DMS114 treated with DMSO at 0.1 percent for 48 hours (cell line): ENCODE measurements around the gene PRKD2.

ENCODE experiments used
- DNase-seq: peaks from one replicate; lab custom pipeline; 2025; ENCODE audit not compliant: unreplicated experiment; lab: John Stamatoyannopoulos, UW

The PRKD2 gene

DNA sequence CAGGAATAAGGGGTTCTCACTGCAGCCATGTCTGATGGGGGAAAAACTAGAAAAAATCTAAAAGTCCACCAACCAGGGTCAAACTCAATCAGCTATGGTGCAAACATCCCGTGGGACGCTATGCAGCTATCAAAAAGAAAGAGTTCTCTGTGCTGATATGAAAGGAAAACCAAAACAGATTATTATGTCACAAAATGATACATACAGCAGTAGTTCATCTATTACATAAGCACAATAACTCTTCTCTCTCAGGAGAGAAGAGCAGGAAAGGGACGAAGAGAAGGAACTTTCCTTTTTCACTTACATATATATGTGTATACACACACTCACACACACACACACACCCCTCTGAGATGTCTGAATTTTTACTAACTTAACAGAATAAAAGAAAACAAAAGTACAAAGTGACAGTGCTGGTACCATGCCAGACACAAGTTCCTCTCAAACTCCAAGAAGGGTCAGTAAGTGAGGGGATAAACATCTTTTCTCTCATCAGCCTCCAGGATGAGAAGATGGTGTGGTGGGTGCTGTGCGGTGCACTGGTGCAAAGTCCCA lies 26.1 kb upstream of the PRKD2 start:
- DNase-seq: no peak

DNA sequence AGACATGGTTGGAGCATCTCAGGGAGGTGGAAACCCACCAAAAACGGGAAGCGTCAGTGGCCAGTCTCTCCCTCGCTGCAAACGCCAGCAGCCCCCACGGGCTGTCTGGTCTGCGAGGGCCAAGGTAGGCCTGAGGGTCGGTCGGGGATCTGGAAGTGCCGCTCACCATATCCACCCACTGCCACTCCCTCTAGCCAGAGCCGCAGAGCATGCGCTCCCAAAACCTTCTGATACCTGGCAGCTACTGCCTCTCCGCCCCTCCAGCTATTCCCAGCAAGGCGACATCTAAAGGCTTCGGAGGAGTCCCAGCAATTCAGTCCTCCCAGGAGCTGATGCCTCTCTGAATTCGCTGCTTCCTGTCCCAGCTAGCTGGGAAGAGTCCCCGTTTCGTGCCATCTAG lies 24.5 kb upstream of the PRKD2 start:
- no peak for DNase-seq

DNA sequence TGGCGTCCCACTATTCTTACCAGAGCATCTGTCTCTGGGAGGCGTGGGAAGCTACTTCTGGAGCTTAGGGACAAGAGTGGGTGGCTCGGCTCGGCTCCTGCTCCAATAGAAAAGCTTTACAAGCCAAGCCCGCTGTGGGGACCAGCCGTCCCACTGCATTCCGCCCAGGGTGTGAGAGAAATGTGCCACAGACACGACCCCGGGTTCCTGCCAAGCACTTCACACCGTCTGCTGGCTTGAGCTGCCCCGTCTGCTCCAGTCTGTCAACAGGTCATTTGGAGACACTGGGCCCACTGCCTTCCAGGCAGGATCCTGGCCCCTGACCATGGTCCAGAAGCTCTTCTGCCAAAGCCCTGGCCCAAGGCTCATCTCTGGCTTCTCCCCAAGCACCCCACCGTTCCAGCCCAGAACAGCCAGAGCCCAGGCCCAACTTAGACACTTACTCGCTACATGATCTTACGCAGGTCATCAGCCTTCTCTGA lies 22.4 kb upstream of the PRKD2 start:
- no peak for DNase-seq

DNA sequence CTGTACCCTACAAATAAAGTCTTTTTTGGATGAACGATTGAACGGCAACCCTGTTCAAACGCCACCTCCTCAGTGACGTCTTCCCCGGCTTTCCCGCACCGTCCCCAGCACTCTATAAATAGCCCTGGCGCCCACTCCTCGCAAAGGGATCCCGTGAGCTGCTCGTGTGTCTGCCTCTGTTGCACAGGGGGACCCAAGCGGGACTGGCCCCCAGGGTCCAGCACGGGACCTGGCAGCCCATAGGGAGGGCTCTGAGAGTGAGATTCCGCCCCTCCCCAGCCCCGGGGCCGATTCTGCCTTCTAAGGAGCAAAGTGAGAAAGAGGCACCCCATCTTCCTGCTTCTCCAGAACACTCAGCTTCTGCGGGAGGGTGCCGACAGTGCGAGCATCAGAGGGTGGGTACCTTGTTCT lies 20.9 kb upstream of the PRKD2 start:
- DNase-seq: no peak

DNA sequence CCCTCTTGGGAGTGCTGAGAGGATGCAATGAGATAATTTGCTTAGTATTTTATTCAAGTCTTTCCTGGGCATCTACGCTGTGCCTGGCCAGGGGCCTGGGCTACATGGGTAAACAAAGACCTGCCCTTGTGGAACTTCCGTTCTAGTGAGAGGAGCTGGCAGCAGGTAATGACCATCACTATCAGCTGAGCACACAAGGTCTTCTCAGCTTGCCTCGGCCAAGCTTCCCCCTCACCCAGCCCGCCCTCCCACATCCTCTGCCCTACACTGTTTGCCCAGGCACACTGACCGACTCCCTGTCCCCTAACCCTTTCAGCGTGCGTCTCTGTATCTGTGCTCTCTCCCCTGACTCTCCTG lies 20.4 kb upstream of the PRKD2 start:
- no peak for DNase-seq

DNA sequence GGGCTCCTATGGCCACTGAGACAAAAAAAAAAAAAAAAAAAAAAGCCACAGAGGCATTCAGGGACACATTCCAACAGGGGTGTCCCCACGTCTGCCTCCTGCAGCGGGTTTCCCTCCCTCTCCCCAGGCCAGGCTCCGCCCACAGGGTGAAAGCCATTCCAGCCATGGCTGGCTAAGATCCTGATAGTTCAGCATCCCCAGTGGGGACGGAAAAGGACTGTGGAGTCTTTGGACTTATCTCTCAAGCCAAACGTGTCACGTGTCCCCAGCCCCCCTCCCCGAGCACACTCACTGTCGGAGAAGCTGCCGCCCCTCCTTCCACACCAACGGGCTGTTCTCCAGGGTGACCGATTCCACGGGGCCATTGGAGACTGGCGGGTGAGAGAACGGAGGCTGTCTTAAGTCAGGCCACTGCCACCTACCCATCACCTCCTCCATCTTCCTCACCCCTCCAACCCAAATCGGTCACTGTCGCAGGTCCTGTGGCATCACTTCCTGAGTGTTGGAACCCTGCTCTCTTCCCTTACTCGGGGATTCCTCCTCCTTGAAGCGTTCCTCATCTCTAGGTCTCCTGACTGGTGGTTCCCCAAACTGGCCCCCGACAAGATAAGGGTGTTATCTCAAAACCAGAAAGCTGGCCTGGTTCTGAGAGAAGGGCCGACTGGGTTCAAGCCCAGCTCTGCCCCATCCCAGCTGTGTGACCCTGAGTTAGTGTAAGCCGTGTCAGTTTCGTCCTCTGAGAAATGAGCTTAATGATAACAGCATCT lies 19.8 kb upstream of the PRKD2 start:
- no peak for DNase-seq

DNA sequence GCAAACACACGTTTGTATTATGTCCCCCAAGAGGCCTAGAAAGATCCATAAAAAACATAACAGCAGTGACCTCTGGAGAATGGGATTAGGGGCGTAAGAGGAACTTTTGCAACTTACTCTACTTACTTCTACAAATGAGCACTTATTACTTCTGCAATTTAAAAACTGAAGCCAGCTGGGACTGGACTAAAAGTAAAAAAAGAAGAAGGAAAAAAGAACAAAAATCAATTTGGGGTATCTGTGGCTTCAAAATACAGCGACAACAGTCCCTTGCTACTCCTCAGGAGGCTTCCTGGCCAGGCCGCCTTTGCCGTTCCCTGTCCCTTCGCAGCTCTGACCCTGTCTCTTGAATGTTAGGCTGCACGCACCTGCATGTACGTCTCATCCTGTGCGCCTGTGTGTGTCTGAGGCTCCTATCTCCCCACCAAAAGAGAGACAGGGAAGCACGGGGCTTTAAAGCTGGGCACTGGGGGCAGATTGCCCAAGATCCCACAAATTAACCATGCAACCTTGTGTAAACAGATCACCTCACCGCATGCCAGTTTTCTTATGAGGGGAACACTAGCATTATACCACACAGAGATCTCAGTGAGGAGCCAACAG lies 16.9 kb upstream of the PRKD2 start:
- no peak for DNase-seq

DNA sequence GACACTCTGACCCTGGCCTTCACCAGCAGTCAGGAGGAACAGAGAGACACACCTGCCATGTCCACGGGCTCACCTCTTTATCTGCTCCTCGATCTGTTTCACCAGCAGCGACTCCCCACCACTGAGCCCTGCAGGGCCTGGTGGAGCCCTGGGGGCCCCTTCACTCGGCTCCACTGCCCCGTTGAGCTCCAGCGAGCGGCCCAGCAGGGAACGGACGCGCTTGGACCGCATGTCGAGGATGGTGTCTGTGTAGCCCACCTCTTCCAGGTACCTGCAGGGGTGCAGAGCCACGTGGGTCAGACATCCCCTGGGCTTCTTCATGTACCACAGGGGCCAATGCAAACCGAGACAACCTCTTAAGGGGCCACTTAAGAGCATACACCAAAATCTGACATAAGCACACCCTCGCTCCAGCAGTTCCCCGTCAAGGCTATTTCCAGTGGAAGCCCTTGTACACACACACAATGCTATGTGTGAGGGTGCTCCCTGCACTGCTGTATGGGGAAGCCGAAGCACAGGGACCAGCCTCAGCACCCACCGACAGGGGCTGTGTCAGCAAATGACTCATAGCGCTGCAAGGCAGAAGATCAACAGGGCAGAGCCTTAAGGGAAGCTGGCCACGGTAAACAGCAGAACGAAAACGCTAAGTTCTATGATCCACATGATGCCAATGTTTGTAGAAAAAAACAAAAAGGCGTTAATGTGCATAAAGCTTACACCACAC lies 16.2 kb upstream of the PRKD2 start:
- DNase-seq: no peak

DNA sequence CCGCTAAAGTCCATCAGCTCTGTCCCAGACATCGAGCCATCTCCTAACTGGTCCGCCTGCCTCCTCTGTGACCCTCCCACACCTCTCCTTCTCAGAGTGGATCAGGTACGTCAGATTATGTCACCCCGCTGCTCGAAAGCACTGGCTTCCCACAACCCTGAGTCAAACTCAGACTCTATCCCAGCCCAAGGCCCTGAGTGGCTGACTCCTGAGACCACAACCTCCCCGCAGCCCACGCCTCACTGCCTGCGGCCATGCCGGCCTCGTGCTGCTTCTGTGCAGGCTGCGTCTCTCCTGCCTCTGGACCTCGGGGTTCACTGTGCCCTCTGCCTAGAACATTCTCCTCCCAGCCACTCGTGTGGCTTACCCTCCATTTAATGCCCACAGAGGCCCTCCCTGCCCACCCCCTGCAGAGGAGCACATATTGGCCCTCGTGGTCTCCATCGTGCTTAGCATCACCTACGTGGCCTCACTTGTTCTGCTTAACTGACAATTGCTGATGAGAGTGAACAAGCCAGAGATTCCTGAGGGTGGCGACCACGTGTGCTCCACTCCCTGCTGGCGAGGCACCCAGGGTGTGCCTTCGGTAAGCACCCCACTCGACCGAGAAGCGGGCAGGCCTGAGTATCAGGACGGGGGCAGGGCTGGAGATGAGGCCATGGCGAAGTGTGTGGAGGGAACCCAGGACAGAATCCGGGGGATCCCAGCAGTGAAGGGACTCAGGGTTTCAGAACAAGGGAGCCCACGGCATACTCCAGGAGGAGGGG lies 15.4 kb upstream of the PRKD2 start:
- no peak for DNase-seq

DNA sequence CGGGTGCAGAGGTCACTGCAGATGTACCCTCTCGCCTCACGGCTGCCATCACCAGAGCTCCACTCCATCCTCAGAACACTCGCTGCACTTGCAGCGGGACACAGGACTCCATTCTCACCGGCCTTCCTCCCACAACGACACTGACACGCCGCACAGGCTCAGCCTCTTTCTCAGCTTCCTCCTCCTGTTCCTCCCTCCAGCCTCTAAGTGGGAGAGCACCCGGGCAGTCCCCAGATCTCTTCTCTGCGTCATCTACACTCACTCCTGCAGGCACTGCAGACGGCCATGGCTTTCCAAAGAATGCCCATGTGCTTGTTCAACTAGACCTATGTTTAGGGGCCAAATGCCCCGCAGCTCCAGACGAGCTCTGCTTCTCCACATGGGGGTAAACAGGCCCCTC lies 14.7 kb upstream of the PRKD2 start:
- DNase-seq: no peak

DNA sequence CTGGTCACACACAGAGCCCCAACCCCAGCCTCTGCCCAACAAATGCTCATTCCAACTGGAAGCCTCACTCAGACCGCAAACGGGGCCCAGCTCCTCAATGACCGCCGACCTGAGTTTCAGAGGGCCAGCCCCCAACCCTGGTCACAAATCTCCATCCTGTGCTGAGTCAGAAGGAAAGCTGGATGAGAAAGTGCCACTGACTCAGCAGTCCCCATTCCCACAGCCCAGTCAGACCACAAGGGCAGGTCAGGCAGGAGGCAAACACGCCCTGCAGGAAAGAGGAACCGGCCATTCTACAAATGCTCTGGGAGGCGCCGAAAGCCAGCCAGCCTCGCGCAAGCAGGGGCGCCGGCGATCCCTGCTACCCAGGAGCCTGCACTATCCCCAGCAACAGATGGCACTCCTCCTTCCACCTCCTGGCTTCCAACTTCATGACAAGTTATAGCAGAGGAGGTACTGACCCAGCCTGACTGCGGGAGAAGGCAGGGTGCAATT lies 14.1 kb upstream of the PRKD2 start:
- DNase-seq: no peak

DNA sequence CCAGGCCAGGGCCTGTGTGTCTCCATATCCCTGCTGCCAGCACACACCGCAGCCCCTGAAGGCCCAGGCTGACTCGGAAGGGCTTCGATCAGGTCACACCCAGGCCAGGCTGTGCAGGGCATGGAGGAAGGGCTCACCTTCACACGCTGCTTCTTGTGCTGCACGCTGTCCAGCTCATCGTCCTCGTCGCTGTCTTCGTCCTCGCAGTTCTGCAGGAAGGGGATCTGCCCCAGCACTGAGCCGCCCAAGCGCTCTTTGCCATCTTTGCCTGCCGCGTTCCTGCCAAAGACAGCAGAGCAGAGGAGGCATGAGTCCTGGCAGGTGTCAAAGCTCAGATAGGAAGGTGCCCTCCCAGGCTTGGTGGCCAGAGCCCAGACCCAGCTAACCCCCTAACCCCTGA lies 13.7 kb upstream of the PRKD2 start:
- no peak for DNase-seq

DNA sequence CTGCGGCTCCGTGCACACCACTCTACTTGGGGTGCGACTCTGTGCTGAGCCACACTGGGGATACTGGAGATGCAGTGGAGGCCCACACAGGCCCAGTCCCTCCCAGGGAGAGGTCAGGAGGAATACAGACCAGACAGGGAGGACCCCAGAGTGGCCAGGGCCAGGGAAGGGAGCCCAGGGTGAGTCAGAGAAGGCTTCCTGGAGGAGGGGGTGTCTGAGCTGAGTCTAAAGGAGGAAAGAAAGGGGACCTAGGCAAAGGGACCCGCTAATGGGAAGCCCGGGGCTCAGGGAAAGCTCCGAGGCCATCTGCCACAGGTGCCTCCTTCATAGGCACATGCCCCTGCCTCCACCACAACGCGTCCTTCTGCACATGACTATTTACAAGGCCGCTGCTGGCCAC lies 13.3 kb upstream of the PRKD2 start:
- DNase-seq: no peak

DNA sequence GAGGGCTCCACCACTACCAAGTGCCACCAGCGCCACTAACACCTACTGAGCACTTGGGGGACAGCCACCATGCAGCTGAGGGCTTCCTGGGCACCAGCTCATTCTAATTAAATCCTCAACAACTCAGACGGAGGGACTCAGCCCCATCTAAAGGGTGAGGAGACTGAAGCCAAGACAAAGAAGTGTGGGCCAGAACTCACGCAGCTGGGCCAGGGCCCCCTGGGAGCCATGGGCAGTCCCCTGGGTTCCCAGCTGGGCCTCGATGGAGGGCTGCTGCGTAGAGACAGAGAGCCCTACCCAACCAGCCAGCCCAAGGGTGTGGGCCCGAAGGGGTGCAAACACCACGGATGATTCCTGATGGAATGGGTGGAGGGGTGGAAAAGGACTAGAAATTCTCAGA lies 12.8 kb upstream of the PRKD2 start:
- no peak for DNase-seq

DNA sequence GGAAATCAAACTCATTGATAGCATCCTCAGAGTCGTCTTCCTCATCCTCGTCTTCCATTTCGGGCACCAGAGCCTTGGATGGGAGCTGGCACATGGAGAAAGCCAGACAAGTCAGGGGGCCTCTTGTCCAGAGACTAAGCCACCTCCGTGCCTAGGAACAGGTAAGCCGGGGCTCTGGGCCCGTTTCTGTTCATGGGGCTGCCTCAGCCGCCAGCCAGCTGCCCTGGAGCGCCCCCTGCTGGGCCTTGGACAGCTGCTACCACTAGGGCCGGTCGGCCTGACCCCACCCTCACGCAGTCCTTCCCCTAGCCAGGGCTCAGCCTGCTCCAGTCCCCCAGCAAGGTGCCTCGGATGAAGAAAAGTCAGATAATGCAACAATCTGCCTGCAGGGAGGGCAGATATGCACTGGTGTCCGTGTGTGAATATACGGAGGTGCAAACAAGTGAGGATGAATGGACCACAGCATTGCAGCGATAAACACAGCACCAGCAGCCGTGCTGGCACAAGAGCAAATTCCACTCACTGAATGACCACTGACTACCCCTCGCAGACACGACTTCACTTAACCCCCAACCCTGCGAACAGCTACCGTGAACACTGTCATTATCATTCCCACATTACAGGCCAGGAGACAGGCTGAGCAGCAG lies 11.9 kb upstream of the PRKD2 start:
- DNase-seq: no peak

DNA sequence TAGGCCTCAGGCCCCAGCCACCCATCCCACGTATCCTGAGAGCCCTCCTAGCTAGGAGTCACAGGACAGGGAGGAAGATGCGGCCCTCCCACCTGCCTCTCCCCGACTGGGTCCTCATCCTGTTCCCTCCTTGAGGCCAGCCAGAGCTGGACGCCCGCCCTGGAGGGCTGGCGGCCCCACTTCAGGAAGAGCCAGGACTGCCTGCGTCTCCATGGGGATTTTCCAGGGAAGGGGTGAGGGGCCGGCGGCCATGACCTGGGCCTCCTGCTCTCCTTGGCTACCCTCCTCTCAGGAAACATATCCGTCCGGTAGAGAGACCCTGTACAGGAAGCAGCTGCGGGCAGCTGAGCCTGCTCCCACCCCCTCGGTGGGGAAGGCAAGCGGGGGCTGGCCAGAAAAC lies 11.3 kb upstream of the PRKD2 start:
- DNase-seq: no peak

DNA sequence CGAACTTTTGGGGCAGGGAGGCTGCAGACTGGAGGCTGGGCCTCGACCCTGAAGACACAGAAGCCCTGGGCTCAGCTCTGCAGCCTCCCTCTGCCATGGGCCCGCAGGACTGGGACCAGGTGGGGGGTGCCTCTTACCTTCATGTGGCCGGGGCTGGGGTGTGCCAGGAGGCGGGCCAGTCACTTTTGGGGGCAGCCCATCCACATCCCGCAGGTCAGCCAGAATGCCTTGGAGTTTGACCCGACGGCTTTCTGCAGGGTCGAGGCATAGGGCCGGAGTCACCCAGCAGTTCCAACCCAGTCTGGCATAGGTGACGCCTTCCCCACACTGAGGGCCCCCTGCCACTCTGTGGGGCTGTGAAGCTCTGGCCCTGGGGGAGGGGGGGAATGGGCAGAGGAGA lies 10.8 kb upstream of the PRKD2 start:
- DNase-seq: no peak

DNA sequence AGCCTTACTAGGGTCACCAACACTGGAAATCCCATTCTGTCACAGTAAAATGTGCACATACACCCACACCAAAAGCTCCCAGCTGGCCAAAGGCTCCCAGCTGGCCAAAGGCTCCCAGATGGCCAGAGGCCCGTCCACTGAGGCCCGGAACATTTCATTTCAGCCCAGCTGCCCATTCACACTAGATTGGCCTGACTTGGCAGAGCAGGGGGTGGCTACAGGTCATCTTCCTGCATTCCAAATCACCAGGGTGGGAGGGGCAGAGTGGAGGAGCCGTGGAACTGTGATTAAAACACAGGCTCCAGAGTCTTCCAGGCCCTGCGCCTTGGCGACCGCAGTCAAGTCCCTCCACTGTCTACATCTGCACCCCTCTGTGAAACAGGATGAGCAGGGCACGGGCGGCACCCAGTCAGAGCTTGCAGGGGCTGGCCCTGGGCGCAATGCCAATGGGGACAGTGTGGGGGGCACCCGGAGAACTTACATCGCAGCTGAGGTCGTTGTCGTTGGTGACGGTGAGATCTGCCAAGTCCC lies 10.1 kb upstream of the PRKD2 start:
- no peak for DNase-seq

DNA sequence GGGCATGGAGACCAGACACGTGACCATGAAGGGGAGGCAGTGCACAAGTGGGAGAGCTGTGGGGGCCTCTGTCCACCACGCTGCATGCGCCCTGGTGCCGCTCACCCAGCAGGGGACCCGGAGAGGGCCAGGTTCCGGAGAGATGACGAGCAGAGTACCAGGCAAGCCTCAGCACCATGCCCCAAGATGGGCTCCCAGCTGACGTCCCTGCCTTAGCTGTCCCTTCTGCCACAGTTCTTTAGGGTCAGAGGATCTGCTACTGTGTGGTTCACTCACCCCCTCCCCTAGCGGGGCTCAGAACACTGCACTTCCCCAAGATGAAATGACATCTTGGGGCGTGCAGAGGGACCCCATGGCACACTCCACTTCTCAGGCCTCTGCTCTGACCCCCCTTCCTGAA lies 9.6 kb upstream of the PRKD2 start:
- no peak for DNase-seq

DNA sequence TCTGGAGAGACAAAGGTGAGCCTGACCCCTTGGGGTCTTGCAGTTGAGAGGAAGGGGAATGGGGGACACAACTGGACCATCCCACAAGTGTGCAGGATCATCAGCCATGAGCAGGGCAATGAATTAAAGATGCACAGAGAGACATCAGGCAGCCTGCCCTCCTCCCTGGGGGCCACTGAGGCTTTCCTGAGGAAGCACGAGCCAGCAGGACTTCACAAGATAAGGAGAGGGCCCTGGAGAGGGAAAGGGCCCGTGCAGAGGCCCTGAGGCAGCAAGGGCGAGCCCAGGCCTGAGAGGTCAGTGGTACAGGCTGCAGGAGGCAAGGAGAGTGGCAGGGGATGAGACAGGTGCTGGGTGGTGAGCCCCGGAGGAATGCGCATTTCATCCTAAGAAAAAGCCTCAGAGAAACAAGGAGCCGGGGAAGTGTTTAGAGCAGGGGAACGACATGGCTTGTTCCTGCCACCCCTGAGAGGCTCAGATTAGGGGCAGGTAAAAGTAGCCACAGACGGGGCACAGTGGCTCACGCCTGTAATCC lies 9.0 kb upstream of the PRKD2 start:
- DNase-seq: no peak
